ENCODE data around the gene PRPSAP1.

PRPSAP1 gene

GRCh38 chr17:76273445-76274111 is 80.1 kb downstream of the PRPSAP1 start:
- TF ChIP-seq CTCF (IDR thresholded peaks at IDR 0.05; ENCODE audit: low read depth, low read length), result no peak

DNA sequence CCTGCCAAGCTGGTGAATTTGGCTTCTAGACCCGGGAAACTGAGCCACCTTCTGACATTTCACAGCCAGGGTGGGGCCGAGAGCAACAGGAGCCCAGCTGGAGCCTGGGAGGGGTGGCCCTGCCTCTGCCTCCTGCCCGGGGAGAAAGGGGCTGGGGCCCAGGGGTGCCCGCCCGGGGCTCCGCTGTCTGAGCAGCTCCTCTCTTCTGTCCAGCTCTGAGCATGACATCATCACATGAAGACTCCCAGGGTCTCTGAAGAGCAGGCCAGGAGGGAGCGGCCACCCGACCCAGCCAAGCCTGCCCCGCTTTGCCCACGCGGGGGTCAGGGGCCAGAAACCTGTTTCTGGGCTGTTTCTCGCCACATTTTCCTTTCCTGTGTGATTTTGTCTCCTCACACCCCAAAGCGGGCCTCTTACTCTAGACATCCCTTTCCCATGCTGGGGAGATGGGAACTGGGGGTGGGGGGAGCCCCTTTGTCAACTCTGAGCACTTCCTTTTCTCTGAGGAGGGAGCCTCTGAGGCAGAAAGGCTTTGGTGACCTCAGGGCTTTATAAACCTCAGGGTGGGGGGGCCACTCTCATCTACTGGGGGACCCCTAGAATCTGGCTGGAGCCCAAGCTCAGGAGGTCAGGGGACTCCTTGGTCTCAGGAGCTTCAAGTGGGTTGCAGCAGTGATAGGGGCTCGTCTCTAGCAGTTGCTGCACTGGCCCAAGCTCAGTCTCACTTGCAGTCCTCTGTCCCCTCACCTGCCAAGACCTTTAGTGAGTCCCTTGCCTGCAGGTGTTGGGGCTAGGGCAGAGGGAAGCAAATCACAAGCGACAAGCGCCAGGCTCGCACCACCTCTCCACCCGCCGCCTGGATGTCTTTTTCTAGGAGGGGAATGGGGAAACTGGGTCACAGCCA is 80.9 kb downstream of the PRPSAP1 start:
- no peak for TF ChIP-seq CTCF (IDR thresholded peaks at IDR 0.05; ENCODE audit: low read depth, low read length)
- DNase-seq (ENCODE audit: extremely low read depth, low read depth), result no peak

More at GRCh38 chr17:76273445-76274111, 80.1 kb downstream of the PRPSAP1 start:
- DNase-seq (ENCODE audit: extremely low read depth, low read depth), result no peak

- no peak for TF ChIP-seq CTCF (IDR thresholded peaks at IDR 0.05; ENCODE audit: low read depth, low read length)
- no peak for DNase-seq (ENCODE audit: extremely low read depth, low read depth)
Measured at GRCh38 chr17:76271669-76272540, 81.8 kb downstream of the PRPSAP1 start.

- no peak for TF ChIP-seq CTCF (IDR thresholded peaks at IDR 0.05; ENCODE audit: low read depth, low read length)
- DNase-seq (ENCODE audit: extremely low read depth, low read depth), result no peak
Measured at GRCh38 chr17:76270770-76271668, 82.7 kb downstream of the PRPSAP1 start.

GRCh38 chr17:76270127-76270592 is 83.6 kb downstream of the PRPSAP1 start:
- no peak for DNase-seq (ENCODE audit: extremely low read depth, low read depth)
- TF ChIP-seq CTCF (IDR thresholded peaks at IDR 0.05; ENCODE audit: low read depth, low read length), result no peak
